Hepatocyte (in vitro differentiated cells): ENCODE measurements around the gene RNPS1.

Experiments used
- CTCF ChIP-seq: fragments of 200-600 bp; sonication (generic); IDR thresholded peaks from 2 replicates; pipeline ENCODE4 v1.5.1; 2016; ENCODE audit warnings: antibody characterized with exemption, mild to moderate bottlenecking; ENCODE audit not compliant: poor library complexity
- EZH2 ChIP-seq: fragments of 200-600 bp; sonication (generic); IDR thresholded peaks from 2 replicates; pipeline ENCODE4 v1.6.1; 2016; ENCODE audit warnings: antibody characterized with exemption, mild to moderate bottlenecking, borderline replicate concordance

- TF ChIP-seq CTCF (no peak), EZH2 (no peak)
These were observed 2.9 kb upstream of the RNPS1 start for GRCh38 chr16:2270588-2271470.
